Vagina (tissue), 2 donors: ENCODE results near the gene PCNX4.
A peak's percentile ranks its signal among the peaks of the same experiment; 100 is the strongest.

Experiments
- CTCF ChIP-seq, 3 experiments: fragments of 450-650 bp in 2 of 3; fragments of 200-600 bp in 1 of 3; sonication (generic) in 1 of 3; IDR thresholded peaks; one replicate each; pipeline ENCODE4 v1.5.1; 2017 to 2019; ENCODE audit warnings: antibody characterized with exemption in 3 of 3, mild to moderate bottlenecking in 2 of 3, moderate library complexity in 2 of 3
- POLR2A ChIP-seq, 2 donors: fragments of 450-650 bp; IDR thresholded peaks; one replicate each; pipeline ENCODE4 v1.6.1; 2017; ENCODE audit warnings: antibody characterized with exemption in 2 of 2, mild to moderate bottlenecking in 2 of 2, moderate library complexity in 2 of 2
- POLR2AphosphoS5 ChIP-seq, 2 donors: sonication (generic); formaldehyde crosslinking; IDR thresholded peaks; one replicate each; pipeline ENCODE4 v1.9.0; 2017; ENCODE audit warnings: antibody characterized with exemption in 2 of 2, mild to moderate bottlenecking in 2 of 2, low read depth in 1 of 2; ENCODE audit not compliant: insufficient read depth in 1 of 2

DNA sequence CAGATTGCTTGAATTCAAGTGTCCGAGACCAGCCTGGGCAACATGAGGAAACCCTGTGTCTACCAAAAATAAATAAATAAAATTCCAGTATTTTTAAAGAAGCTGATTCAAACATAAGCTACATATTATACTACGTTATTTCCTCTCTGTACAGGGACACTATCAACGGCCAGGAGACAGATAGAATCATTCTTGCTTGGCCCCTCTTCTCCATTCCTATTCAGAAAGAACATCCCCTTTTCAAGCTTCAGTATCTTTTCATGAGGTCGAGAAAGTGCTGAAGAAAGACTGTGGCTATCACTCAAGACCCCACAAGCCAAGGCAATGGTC, 73.8 kb downstream of the PCNX4 start:
- peak in 1 of 3 experiments; percentile 36 for TF ChIP-seq CTCF (IDR thresholded peaks at IDR 0.05)
- TF ChIP-seq POLR2AphosphoS5 (IDR thresholded peaks at IDR 0.05; ENCODE audit: insufficient read depth in 1 of 2, low read depth in 1 of 2), result no peak
- no peak for TF ChIP-seq POLR2A (IDR thresholded peaks at IDR 0.05)
